ENCODE measurements around the gene LRRC45.
A peak's percentile ranks its signal among the peaks of the same experiment; 100 is the strongest.

The LRRC45 gene

DNA sequence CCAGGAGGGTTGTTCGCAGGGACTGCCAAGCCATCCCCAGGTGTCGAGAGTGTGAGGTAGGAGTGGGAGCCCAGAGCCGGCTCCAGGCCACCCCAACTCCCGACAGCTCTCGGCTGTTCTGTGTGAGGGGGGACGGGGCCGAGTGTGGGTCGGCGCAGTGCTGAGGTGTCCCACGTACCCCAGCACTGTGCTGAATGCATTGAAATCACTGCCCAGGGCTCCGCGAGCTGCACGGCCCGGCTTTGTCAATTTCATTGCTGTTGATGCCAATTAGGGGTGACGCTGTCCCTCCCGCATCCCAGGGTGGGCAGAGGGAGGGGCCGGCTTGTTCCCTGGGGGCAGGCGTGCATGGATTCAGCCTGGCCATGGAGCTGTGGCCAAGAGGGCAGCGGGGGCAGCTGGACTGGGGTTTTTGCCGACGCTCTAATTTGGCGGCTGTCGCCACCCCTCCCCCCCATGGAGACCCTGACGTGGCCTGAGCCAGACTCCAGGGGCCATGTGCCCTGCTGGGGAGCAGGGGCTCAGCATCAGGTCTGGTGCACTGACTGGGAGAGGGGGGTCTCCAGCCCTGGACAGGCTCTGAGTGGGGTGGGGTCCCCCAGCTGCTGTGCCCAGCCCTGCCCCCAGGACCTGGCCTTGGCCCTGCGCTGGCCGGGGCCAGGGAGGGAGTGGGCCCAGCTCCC lies 14.7 kb upstream of the LRRC45 start:
- DNase-seq, result no peak

DNA sequence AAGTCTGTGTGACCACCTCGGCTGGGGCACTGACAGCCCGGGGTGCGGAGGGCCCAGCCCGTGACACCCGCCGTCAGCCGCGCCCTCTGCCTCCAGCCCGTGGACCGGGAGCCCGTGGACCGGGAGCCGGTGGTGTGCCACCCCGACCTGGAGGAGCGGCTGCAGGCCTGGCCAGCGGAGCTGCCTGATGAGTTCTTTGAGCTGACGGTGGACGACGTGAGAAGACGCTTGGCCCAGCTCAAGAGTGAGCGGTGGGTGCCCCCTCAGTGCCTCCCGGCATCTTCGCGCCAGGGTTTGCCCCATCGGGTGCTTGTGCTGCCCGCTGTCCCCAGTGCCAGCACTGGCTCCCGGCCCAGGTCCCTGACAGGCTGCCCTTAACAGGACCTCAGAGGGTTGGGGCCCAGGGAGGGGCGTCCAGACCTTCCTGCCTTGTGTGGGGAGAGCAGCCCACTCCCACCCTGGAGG lies 14.1 kb upstream of the LRRC45 start:
- no peak for DNase-seq

DNA sequence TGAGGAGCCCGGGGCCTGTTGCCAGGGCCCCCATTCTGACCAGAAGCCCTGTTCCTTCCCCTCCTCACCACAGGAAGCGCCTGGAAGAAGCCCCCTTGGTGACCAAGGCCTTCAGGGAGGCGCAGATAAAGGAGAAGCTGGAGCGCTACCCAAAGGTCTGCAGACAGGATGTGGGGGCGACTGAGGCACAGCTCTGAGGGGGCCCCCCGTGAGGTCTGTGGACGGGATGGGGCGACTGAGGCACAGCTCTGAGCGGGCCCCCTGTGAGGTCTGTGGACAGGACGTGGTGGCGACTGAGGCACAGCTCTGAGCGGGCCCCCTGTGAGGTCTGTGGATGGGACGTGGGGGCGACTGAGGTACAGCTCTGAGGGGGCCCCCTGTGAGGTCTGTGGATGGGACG lies 13.7 kb upstream of the LRRC45 start:
- DNase-seq, result no peak

DNA sequence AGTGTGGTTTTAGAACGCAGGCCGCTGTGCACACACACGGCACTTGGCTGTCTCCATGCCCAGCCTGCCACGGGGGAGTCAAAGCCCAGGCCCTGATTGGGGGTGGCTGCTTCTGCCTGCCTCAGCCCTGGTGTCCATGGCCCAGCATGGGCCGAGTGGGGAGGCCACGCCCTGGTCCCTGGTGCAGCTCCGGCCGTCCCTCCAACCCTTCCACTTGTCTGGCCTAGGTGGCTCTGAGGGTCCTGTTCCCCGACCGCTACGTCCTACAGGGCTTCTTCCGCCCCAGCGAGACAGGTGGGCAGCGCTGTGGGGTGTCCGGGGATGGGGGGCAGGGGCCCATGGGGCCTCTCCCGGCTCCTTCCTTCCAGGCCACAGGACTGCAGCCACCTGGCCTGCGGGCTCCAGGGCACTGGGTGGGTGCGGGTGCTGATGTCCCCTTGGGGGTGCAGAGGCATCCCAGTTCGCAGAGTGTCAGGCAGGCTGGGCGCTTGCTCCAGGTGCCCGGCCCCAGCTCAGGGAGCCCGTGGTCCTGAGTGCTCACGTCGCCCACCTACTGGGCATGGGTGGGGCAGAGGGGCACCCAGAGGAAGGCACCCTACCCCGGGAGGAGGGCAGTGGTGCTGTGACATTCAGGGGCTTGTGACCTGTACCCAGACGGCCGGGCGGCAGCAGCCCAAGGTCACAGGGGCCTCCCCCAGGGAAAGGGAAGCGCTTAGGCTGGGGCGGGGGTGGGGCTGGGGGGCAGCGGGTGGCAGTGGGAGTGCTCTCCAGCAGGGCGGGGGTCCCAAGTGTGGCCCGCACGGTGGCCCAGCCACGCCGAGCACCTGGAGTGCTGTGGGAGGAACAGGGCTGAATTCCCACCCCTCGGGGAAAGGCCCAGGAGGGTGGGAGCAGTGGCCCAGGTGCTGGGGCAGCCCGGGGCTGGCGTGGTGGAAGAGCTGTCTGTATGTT lies 12.3 kb upstream of the LRRC45 start:
- no peak for DNase-seq

DNA sequence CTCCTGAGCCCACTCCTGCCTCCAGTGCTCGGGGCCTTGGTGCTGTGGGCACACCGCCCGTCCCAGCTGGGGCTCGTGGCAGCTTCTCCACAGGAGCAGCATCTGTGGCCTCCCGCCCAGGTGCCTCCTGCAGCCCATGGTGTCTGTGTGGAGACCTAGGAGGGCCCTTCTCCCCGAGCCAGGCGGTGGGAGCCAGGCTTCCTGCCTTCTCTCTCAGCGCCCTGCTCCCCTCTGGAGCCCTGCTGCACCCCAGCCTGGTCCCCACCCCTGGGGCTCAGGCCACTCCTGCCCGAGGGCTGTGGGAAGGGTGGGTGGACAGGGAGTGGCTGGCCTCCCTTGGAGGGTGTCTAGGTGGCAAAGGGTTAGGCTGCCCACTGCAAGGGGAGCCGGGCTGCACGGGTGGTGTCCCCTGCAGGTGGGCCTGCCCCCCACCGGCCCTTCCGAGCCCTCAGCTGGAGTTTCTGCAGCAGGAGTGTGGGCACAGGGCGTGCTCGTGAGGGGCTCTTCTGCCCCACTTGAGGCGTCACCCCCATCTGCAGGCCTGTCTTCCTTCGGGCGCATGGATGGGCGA lies 11.4 kb upstream of the LRRC45 start:
- DNase-seq, result no peak

DNA sequence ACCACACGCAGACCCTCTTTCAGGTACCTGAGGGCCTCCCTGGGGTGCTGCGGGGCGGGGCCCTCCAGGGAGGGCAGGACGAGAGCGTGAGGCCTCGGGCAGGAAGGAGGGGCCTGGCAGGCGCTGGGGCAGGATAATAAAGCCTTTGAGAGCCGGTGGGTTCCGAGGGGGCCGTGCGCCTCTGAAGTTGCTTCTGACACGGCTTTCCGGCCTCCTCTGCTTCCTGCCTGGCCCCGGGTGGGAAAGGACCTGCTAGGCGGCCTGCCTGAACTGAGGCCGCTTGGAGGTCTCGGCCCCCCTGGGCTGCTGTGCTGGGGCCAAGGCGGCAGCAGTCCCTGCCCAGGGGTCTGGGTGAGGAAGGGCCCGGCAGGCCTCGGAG lies 10.9 kb upstream of the LRRC45 start:
- no peak for DNase-seq

DNA sequence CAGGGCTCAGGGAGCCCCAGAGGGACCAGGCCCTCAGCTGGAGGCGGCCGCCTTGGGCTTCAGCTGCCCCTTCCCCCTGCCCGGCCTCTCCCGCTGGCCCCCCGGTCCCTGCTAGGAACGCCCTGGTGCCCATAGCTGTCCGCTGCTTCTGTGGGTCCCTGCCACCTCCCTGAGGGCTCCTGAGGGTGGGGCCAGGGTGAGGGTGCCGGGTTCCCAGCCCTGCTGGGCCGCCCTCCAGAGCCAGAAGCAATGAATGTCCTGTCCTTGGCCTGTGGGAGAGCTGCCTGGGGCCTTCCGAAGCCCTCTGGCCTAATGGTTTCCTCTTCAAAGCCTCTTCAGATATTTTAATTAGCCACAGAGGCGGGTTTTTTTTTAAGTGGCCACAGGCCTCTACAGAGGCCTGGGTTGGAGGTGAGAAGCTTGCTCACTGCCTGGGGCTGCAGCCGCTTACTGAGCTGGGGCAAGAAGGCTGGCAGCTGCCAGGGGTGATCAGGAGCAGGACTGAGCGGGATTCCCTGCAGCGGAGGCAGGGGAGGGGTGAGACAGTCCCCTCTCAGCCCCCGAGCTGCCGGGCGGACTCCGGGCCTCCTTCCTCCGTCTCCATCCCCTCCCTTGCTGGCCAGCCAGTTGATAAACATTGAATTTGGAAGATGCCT lies 10.3 kb upstream of the LRRC45 start:
- no peak for DNase-seq

DNA sequence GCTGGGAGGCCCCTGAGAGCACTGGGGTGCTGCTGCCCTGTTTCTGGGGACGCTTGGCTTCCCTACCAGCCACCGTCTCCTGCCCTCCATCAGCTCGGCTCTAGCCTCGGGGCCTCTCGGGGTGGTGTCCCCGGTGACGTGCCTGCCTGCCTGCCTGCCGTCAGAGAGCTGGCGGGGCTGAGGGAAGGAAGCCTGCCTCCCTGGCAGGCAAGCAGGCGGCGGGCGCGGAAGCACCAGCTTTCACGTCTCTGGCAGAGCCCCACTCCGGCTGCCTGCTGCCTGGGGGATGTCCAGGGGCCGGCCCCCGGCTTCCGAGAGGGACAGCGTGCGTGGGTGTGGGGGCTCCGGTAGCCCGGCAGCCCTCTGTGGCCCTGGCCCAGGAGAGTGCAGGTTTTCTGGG lies 9.8 kb upstream of the LRRC45 start:
- DNase-seq, result no peak

DNA sequence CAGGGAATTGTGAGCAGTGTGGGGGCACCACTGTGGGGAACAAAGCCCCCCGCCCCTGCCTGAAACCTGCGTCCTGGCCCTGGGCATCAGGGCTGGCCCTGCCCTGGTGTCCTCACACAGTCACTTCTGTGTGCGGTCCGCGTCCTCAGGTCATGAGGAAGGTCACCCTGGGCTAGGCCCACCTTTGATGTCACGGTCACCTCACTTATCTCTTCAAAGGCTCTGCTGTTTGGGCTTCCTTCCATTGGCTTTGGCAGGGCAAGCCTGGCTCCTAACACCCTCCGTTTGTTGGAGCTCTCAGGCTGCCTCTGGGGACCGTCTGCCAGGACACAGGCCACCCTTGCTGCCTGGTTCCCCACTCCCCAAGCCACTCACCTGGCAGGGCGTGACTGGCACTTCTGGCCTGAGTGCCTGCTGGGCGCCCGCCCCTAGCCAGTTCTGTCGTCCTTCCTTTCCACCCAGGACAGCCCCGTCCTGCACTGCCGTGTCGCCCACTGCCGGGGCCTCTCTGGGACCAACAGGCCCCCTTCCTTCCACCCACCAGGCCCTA lies 9.3 kb upstream of the LRRC45 start:
- DNase-seq, result no peak

DNA sequence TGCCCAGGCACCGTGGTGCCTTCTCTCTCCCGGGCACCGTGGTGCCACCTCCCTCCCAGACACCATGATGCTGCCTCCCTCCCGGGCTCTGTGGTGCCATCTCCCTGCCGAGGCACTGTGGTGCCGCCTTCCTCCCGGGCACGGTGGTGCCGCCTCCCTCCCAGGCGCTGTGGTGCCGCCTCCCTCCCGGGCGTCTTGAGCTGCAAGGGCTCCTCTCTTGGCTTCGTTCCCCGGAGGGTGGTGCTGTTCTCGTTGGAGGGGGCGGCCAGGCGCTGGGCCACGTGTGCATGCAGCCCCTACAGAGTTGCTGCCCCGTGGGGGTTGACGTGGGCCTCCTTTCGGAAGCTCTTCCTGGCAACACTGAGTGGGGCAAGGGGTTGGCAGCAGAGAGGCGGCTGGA lies 8.7 kb upstream of the LRRC45 start:
- no peak for DNase-seq

DNA sequence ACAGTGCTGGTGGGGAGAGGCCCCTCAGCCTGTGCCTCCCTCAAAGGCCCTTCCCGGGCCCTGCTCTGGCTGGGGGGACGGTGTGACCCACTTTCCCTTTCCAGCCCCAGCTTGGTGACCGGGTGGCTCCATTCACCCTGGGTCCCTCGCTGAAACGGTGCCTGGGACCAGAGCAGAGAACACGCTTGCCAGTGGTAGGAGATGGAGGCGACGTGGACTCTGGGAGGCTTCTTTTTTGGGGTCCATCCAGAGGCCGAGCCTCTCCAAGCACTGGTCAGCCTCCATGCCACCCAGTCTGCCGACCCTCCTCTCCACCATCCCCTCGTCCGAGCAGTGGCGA lies 8.2 kb upstream of the LRRC45 start:
- no peak for DNase-seq

DNA sequence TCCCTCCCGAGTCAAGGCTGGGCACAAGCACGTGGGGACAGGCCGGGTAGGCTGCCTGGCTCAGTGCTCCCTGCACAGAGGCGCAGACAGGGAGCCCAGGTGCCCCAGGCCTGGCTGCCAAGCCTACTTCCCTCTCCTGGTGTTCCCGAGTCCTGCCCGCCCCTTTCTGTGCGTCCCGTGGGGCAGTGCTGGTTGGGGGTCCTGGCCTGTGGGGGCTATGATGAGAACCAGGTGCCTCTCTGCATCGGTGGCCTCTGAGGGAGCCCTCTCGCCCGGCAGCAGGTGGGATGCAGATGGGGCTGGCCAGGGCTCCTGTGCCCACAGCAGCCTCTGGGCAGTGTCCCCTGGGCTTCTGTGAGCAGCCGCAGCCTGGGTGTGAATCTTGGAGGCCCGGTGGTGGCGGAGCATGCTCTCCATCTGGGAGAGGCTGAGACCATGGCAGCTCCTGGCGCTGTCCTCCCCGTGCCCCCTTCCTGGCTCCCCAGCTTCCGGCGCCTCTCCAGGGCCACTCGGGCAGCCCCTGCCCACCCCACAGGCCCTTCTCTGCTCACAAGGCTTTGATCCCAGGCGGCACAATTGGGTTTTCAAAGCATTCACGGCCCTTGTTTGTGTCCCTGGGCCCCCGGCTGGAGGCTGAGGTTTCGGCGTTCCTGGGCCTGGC lies 7.7 kb upstream of the LRRC45 start:
- DNase-seq, result no peak

DNA sequence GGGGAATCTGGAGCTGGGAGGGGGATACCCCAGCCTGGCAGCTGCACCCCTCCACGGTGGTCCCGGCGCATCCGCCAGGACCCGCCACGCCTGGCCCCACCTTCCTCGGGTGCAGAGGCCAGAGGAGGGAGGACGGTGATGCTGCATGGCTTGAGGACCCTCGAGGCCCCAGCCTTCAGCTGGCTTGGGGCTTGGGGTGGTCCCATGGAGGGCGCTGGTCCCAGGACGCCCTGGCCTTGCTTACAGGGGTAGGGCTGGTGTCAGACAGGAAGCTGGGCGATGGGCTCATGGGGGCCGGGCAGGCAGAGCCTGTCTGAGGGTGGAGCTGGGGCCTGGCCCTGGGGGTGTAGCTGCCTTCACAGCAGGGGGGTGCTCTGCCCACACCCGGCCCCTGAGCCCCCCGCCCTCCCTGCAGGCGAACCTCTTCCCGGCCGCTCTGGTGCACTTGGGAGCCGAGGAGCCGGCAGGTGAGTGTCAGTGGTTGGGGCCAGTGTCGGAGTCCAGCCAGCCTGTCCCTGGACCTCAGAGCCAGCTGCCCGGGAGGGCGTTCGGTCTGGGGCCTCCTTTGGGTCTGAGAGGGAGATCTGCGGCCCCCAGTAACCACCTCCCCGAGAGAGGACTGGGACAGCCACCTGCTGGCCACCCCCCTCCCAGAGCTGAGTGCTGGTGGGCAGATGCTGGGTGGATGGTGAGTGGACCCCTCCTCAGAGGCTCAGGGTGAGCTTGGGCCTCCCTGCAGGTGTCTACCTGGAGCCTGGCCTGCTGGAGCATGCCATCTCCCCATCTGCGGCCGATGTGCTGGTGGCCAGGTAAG lies 6.8 kb upstream of the LRRC45 start:
- DNase-seq, result no peak

DNA sequence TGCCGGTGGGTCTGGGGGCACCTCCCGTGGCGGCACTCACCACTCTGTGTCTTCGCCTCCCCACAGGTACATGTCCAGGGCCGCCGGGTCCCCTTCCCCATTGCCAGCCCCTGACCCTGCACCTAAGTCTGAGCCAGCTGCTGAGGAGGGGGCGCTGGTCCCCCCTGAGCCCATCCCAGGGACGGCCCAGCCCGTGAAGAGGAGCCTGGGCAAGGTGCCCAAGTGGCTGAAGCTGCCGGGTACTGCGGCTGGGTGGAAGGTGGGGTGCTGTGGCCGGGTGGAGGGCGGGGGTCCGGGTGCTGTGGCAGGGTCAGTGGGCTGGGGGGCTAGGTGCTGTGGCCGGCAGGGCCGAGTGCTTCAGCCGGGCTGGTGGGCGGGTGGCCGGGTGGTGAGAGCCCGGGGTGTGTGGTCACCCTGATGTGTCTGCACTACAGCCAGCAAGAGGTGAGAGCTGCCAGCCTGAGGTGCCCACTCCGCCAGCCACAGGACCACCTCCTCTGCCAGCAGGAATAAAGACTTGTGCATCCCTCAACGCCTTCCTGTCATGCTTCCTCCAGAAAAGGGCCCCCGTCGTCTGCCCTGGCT lies 6.1 kb upstream of the LRRC45 start:
- no peak for DNase-seq

DNA sequence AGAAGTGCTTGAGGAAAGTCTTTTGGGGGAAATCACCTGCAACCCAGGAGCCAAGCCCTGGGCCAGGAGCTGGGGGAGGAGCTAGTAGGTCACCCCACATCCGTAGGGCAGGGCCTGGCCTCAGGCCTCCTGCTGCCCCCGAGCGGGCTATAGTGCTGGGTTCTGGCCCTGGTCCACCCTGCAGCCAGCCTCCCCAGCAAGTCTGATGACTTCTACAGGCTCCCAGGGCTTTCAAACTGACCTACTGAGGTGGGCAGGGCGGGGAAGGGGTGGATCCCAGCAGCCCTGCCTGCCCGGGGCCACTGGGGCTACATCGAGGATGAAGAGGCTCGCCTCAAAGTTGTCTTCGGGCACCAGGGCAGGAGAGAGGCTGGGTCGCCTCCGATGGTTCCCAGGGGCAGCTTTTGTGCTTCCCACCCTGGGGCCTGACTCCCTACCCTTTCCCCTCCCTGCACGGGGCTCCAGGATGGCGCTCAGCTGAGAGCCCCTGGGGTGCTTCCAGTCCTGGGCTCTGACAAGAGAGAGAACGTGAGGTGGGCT lies 5.4 kb upstream of the LRRC45 start:
- no peak for DNase-seq

DNA sequence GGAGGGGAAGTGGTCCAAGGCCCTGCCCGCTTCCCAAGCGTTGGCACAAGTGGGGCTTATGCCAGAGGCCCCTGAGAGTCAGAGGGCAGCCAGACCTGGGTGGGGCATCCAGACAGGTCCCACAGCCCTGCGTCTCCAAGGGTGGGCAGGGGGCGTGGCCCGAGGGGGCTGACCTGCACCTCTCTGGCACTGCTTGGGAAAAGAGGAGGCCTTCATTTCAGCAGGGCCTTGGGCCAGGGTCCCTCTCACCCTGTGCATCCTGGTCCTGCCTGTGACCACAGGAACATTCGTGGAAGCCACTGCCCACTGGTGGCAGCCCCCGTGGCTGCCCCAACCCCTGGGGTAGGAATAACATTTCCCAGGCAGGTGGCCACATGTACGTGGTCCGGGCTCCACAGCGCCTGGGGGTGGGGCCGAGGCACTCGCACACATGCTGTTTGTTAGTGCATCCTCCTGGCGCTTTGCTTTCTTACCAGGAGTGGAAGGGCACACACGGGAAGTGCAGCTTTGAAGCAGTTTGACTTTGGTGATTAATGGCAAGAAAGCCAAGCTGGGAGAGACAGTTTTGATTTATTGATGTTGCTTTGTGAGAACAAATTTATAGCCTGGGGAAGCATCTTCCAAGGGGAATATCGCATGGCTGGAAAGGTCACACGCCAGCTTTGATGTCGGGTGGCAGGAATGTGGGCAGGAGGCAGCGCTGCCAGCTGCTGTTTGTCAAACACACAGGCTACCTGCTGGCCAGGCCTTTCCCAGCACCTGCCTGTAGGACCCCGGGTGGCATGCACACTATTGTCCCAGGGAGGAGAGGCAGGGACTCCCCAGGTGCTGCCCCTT lies 4.7 kb upstream of the LRRC45 start:
- DNase-seq, result peak; percentile 28

DNA sequence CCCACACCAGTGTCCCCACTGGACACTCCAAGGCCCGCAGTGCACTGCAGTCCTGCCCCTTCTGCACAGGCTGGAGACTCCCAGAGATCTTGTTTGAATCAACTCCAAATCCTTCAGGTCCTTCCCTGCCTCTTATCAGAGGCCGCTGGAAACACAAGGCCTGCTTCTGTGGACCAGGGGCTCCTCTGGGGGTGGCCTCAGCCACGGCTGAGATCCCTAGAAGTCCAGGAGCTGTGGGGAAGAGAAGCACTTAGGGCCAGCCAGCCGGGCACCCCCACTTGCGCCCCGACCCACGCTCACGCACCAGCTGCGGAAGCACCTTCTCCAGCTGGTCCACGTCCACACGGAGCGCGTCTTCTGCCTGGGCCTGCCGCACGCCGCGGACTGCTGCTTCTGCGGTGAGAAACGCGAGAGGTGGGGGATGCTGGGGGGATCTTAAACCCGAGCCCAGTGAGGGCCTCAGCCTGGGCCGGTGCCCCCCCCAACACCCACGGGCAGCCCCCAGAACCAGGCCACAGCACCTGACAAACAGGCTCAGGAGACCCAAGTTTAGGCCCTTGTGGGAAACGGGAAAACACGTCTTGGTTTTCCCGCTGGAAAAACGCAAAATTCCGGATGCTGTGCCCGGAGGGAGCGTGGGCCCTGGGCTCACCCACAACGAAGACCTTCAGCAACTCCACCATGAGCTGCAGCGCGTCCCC lies 4.0 kb upstream of the LRRC45 start:
- DNase-seq, result no peak

DNA sequence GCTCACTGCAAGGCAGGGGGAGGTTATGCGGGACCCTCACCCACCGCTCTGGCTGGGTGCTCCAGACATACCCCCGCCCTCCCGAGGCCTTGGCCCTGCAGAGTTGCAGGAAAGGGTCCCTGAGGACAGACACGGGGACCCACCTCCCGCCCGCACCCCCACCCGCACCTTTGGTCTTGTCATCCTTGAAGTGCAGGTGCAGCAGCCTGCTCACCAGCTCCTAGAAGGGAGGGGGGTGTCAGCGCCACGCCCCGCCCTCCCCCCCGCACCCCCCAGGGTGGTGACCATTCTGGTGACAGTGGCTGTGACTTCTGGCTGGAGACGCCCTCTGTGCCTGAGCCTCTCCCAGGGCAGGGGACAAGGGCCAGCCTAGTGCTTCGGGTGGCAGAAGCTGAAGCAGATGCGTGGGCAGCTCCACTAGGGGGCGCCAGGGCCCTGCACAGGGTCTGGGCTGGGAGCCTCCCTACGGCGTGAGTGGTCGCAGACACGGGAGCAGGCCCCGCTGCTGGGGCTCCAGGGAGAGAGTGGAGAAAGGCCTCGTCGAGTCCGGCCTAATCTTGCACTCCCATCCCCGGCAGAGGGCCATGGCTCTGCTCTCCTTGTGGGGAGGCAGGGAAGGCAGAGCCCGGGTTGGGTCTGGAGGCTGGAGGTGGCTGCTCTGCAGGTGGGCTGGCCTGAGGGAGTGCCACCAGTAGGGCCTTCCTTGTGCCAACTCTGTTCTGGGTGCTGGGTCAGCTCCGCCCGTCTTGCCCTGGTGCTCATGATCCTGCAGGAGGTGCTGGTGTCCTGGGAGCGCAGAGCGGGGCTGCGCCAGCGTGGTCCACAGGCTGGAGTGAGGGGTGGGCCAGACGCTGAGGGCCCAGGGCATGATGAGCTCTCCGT lies 3.2 kb upstream of the LRRC45 start:
- peak; percentile 84 for DNase-seq

Data from NCI-H82 (cell line).